HEK293T (cell line): ENCODE results near the gene PYGL.

ENCODE experiments used
- ARNT ChIP-seq: fragments of 450-650 bp; IDR thresholded peaks from 2 replicates; pipeline ENCODE4 v1.6.1; 2017; ENCODE audit warnings: mild to moderate bottlenecking
- BHLHE40 ChIP-seq: fragments of 450-650 bp; IDR thresholded peaks from 2 replicates; pipeline ENCODE4 v1.6.1; 2016; ENCODE audit warnings: mild to moderate bottlenecking, moderate library complexity, borderline replicate concordance
- FOXA1 ChIP-seq: fragments of 450-650 bp; IDR thresholded peaks from 2 replicates; pipeline ENCODE4 v1.6.1; 2016; ENCODE audit warnings: mild to moderate bottlenecking
- FOXK2 ChIP-seq: fragments of 450-650 bp; IDR thresholded peaks from 2 replicates; pipeline ENCODE4 v1.6.1; 2016; ENCODE audit warnings: mild to moderate bottlenecking
- LEF1 ChIP-seq: fragments of 450-650 bp; IDR thresholded peaks from 2 replicates; pipeline ENCODE4 v1.6.1; 2017; ENCODE audit warnings: mild to moderate bottlenecking, borderline replicate concordance
- SP1 ChIP-seq: fragments of 450-650 bp; IDR thresholded peaks from 2 replicates; pipeline ENCODE4 v1.6.1; 2017
- ZNF384 ChIP-seq: fragments of 450-650 bp; IDR thresholded peaks from 2 replicates; pipeline ENCODE4 v1.6.1; 2016

DNA sequence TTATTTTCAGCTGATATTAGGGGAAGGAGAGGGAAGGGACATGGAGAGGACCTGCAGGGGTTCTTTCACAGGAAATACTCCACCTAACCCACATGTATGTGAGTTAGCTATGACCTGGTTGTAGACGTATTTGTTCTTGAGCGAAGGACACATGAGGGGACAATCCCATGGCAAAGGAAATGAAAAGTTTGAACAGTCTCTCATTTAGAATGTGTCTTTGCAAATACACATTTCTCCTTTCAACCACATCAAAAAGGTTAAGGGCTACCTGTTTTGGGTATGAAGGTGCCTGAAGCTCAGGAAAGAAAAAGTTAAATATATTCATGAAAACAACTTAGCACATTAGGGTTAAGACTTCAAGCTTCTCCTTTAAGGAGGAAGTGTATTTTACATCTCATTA lies 7.4 kb downstream of the PYGL start:
- no peak for TF ChIP-seq ZNF384
- no peak for TF ChIP-seq SP1
- no peak for TF ChIP-seq ARNT
- no peak for TF ChIP-seq BHLHE40
- TF ChIP-seq FOXA1: no peak
- TF ChIP-seq FOXK2: no peak
- TF ChIP-seq LEF1: no peak
